BJ (cell line): ENCODE results near the gene ICAM4. TPM values are rescaled to one million over a fixed set of nuclear protein-coding genes. Genes with fewer than 3 reads are reported as not detected.
"Not testable (repeated sequence)": the region's sequence is repeated elsewhere in the genome, so short reads cannot be mapped to it uniquely, and the experiment has no call there.

Source experiments
- CTCF ChIA-PET: fragments of 350-600 bp; formaldehyde crosslinking; extraction: SDS; loops from one replicate; lab custom pipeline; 2021; ENCODE audit warnings: antibody characterized with exemption, inconsistent platforms; lab: Yijun Ruan, JAX
- POLR2A ChIA-PET: fragments of 300-600 bp; sonication (Branson Sonifier 250); formaldehyde crosslinking; extraction: SDS; loops from one replicate; lab custom pipeline; 2021; ENCODE audit warnings: antibody characterized with exemption; lab: Charles Lee
- DNase-seq: peaks from one replicate; pipeline ENCODE4 v3.0.0-alpha.2; 2011; ENCODE audit warnings: low read depth
- H3K27me3 ChIP-seq: 2 replicates; pipeline ENCODE4 v1.6.0; 2011; ENCODE audit warnings: low read length; ENCODE audit not compliant: control insufficient read depth, insufficient read depth
- H3K36me3 ChIP-seq: 2 replicates; pipeline ENCODE4 v1.5.1; 2011; ENCODE audit warnings: low read length; ENCODE audit not compliant: control insufficient read depth, insufficient read depth
- H3K4me3 ChIP-seq: 2 replicates; pipeline ENCODE4 v1.5.1; 2011; ENCODE audit warnings: low read depth, mild to moderate bottlenecking, control low read depth, low read length
- polyA plus RNA-seq: library from polyadenylated mRNA; depleted of rRNA; stranded (reverse); fragments of >200 nt; gene quantifications from 2 replicates; pipeline ENCODE4 v1.2.3, GENCODE V29; 2011
- TF ChIP-seq, protein P1 (sequence below): IDR thresholded peaks from 2 replicates; pipeline ENCODE4 v1.5.1; 2011; ENCODE audit warnings: low read depth, mild to moderate bottlenecking, control low read depth, inconsistent platforms, low read length, moderate library complexity; ENCODE audit not compliant: insufficient read depth

ICAM4 gene
- polyA plus RNA-seq, 1 experiment = 1.5 TPM

DNA sequence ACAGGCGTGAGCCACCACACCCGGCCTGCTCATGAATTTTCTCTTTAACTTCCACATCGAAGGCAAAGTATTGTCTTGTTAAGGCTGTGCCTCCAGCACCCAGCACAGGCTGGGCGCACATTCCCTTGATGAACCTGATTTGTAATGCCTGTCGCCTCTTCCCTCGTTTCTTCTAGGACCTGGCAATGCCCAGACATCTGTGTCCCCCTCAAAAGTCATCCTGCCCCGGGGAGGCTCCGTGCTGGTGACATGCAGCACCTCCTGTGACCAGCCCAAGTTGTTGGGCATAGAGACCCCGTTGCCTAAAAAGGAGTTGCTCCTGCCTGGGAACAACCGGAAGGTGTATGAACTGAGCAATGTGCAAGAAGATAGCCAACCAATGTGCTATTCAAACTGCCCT is 12.2 kb upstream of the ICAM4 start:
- DNase-seq = no peak
- H3K4me3 ChIP-seq = no peak overlapping the region
- CTCF ChIA-PET = interaction anchor here (1.1 to 1.4 kb wide), 3 partner anchors 15 to 116 kb away, joined by 4 to 5 read pairs (median 4); partner anchors contain the start of gene ICAM5
- TF ChIP-seq, protein P1, sequence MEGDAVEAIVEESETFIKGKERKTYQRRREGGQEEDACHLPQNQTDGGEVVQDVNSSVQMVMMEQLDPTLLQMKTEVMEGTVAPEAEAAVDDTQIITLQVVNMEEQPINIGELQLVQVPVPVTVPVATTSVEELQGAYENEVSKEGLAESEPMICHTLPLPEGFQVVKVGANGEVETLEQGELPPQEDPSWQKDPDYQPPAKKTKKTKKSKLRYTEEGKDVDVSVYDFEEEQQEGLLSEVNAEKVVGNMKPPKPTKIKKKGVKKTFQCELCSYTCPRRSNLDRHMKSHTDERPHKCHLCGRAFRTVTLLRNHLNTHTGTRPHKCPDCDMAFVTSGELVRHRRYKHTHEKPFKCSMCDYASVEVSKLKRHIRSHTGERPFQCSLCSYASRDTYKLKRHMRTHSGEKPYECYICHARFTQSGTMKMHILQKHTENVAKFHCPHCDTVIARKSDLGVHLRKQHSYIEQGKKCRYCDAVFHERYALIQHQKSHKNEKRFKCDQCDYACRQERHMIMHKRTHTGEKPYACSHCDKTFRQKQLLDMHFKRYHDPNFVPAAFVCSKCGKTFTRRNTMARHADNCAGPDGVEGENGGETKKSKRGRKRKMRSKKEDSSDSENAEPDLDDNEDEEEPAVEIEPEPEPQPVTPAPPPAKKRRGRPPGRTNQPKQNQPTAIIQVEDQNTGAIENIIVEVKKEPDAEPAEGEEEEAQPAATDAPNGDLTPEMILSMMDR = no peak
- POLR2A ChIA-PET = interaction anchor here (0.5 kb wide), 1 partner anchor 59 kb away, joined by 10 read pairs; no protein-coding TSS in a partner anchor
- peaks cover 5% of the 10 kb centered on the region; the same call in 1 of the 2 replicates for H3K36me3 ChIP-seq
- no peaks in the 10 kb centered on the region for H3K27me3 ChIP-seq

DNA sequence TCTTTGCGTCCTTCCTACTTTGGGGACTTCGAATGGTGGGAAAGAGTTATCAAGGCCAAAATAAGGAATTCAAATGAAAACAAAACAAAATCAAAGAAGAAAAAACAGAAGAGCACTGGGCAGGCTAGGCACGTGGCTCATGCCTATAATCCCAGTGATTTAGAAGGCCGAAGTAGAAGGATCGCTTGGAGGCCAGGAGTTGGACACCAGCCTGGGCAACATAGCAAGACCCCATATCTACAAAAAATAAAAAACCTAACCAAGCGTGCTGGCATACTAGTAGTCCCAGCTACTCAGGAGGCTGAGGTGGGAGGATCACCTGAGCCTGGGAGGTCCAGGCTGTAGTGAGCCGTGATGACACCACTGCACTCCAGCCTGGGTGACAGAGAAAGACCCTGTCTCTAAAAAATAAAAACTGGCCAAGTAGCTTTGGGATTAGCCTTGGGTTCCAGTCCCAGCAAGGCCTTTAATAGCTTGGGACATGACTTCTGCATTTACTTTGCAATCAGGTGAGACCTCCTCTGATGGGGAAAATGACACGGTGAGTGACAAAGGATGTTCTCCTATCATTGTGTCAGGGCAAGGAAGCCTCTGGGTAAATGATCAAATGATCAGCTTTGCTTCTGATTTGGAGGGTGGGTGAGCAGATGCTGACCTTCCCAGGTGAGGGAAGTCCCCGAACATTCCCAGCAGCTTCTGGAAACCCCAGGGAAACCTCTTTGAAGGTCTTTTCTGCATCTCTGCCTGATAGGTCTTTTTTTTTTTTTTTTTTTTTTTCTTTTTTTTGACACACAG is 8.8 kb upstream of the ICAM4 start:
- CTCF ChIA-PET = interaction anchor here (0.6 to 3.0 kb wide), 6 partner anchors 8 to 113 kb away, joined by 3 to 13 read pairs (median 4); no protein-coding TSS in a partner anchor
- peaks cover 8% of the 10 kb centered on the region; the same call in 1 of the 2 replicates for H3K36me3 ChIP-seq
- no peak overlapping the region for H3K4me3 ChIP-seq
- POLR2A ChIA-PET = interaction anchor here (0.5 kb wide), 1 partner anchor 56 kb away, joined by 4 read pairs; the partner anchor contains the start of gene RAVER1
- DNase-seq = no peak
- no peaks in the 10 kb centered on the region for H3K27me3 ChIP-seq
- TF ChIP-seq, protein P1 = no peak

DNA sequence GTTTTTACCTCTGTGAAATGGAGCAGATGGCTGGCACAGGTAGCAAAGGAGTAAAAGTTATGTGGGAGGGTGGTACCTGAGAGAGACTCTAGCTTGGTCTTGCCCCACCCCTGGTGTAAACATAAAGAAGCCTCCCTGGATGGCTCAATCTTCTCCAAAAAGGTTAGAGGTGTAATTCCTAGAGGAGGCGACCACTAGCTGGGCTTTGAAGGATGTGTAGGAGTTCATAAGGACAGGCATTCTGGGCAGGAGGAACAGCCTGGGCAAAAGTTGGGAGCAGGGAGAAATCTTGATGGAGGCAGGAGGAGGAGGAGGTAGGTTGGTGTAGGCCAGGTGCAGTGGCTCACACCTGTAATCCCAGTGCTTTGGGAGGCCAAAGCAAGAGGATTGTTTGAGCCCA is 7.8 kb upstream of the ICAM4 start:
- Histone ChIP-seq H3K4me3 (no peak overlapping the region), H3K27me3 (no peaks in the 10 kb centered on the region), H3K36me3 (peaks cover 15% of the 10 kb centered on the region)
- TF ChIP-seq, protein P1 = no peak
- CTCF ChIA-PET = interaction anchor here (0.7 to 3.0 kb wide), 4 partner anchors 32 to 112 kb away, joined by 3 to 13 read pairs (median 4); no protein-coding TSS in a partner anchor
- DNase-seq = no peak
- POLR2A ChIA-PET = no interaction called here

DNA sequence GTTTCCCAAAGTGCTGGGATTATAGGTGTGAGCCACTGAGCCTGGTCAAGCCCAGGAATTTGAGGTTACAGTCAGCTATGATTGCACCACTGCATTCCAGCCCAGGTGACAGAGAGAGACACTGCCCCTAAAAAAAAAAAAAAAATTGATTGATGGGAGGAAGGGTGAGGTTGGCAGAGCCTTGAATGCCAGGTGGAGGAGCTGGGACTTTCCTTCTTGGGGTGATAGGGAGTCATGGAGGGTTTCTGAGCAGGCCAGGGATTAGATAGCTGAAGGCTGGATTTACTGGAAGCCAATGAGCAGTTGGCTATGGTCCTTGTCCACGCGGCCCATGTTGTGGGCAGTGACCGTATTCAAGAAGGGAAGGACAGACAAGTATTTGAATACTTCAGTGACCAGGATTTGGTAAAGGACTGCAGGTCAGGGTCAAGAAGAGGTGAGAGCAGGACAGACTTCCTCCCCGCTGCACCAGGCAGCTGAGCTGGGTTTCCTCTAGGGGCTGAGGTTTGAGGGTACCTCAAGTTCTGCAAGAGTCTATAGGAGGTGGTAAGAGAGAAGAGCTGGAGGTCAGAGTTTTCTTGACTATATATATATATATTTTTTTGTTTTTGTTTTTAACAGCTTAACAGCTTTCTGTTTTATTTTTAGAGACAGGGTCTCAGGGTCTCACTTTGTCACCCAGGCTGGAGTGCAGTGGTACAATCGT is 6.9 kb upstream of the ICAM4 start:
- Histone ChIP-seq H3K27me3 (no peaks in the 10 kb centered on the region), H3K4me3 (no peak overlapping the region), H3K36me3 (peaks cover 21% of the 10 kb centered on the region)
- ChIA-PET POLR2A (interaction anchor here (1.2 kb wide), 1 partner anchor 10 kb away, joined by 3 read pairs; the partner anchor contains the start of gene ICAM5), CTCF (interaction anchor here (0.6 to 3.0 kb wide), 5 partner anchors 9 to 183 kb away, joined by 3 to 13 read pairs (median 5); partner anchors contain the start of gene ICAM1)
- no peak for DNase-seq
- TF ChIP-seq, protein P1 = no peak

DNA sequence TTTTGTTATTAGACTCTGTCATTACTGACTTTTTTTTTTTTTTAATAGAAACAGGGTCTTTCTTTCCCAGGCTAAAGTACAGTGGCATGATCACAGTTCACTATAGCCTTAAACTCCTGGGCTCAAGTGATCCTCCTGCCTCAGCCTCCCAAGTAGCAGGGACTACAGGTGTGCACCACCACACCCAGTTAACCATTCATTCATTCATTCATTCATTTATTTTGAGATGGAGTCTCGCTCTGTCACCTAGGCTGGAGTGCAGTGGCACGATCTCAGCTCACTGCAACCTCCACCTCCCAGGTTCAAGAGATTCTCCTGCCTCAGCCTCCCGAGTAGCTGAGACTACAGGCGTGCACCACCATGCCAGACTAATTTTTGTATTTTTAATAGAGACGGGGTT is 4.7 kb upstream of the ICAM4 start:
- peaks cover 23% of the 10 kb centered on the region for H3K36me3 ChIP-seq
- POLR2A ChIA-PET, H3K27me3 ChIP-seq, CTCF ChIA-PET, DNase-seq, H3K4me3 ChIP-seq: not testable (repeated sequence)
